Measurements from ENCODE around the gene TMEM14C.
"Not testable (repeated sequence)": the region's sequence is repeated elsewhere in the genome, so short reads cannot be mapped to it uniquely, and the experiment has no call there.

TMEM14C gene

GRCh38 chr6:10694302-10695085 lies 28.4 kb upstream of the TMEM14C start, which contains the start of the genes C6orf52 and PAK1IP1:
TSS of gene C6orf52 (minus strand) at chr6:10694616. CDS start at chr6:10687550, 7,066 bp downstream.
TSS of gene PAK1IP1 (plus strand) at chr6:10694972. CDS start at chr6:10694986, 14 bp downstream.
- peak within 1 kb of the TSS; percentile 99 for H3K9ac ChIP-seq (ENCODE audit: low read length)
- H3K27ac ChIP-seq (ENCODE audit: low read length) = peak within 1 kb of the TSS; percentile 99
- H3K4me3 ChIP-seq (ENCODE audit: low read length) = peak within 1 kb of the TSS; percentile 100
- H3K36me3 ChIP-seq (ENCODE audit: control insufficient read depth, low read depth, low read length) = peaks cover 18% of the 10 kb centered on the region
- no peaks in the 10 kb centered on the region for H3K9me3 ChIP-seq (ENCODE audit: control insufficient read depth, low read depth, low read length)
- H3K27me3 ChIP-seq (ENCODE audit: control insufficient read depth, insufficient read depth, low read length) = no peaks in the 10 kb centered on the region
- H3K4me1 ChIP-seq (ENCODE audit: control insufficient read depth, low read depth, low read length) = peaks cover 11% of the 10 kb centered on the region

- H3K9ac ChIP-seq (ENCODE audit: low read length) = peak overlapping the region; percentile 99
- H3K36me3 ChIP-seq (ENCODE audit: control insufficient read depth, low read depth, low read length) = peaks cover 23% of the 10 kb centered on the region
- peak overlapping the region; percentile 100 for H3K4me3 ChIP-seq (ENCODE audit: low read length)
- H3K27ac ChIP-seq (ENCODE audit: low read length) = peak overlapping the region; percentile 99
- H3K27me3 ChIP-seq (ENCODE audit: control insufficient read depth, insufficient read depth, low read length) = no peaks in the 10 kb centered on the region
- H3K9me3 ChIP-seq (ENCODE audit: control insufficient read depth, low read depth, low read length) = no peaks in the 10 kb centered on the region
- H3K4me1 ChIP-seq (ENCODE audit: control insufficient read depth, low read depth, low read length) = peaks cover 11% of the 10 kb centered on the region
Measured at GRCh38 chr6:10695086-10695657, 27.7 kb upstream of the TMEM14C start.

- Histone ChIP-seq H3K9me3 (ENCODE audit: control insufficient read depth, low read depth, low read length) (no peaks in the 10 kb centered on the region), H3K9ac (ENCODE audit: low read length) (no peak overlapping the region), H3K27me3 (ENCODE audit: control insufficient read depth, insufficient read depth, low read length) (no peaks in the 10 kb centered on the region), H3K4me1 (ENCODE audit: control insufficient read depth, low read depth, low read length) (peaks cover 11% of the 10 kb centered on the region), H3K27ac (ENCODE audit: low read length) (no peak overlapping the region), H3K36me3 (ENCODE audit: control insufficient read depth, low read depth, low read length) (peaks cover 29% of the 10 kb centered on the region), H3K4me3 (ENCODE audit: low read length) (no peak overlapping the region)
Measured at GRCh38 chr6:10696655-10697054, 26.2 kb upstream of the TMEM14C start.

GRCh38 chr6:10713962-10714361 lies 8.9 kb upstream of the TMEM14C start:
- no peaks in the 10 kb centered on the region for H3K27me3 ChIP-seq (ENCODE audit: control insufficient read depth, insufficient read depth, low read length)

GRCh38 chr6:10719296-10719963 lies 3.4 kb upstream of the TMEM14C start:
- Histone ChIP-seq H3K9me3 (ENCODE audit: control insufficient read depth, low read depth, low read length) (no peaks in the 10 kb centered on the region), H3K36me3 (ENCODE audit: control insufficient read depth, low read depth, low read length) (no peaks in the 10 kb centered on the region), H3K4me3 (ENCODE audit: low read length) (no peak overlapping the region), H3K27me3 (ENCODE audit: control insufficient read depth, insufficient read depth, low read length) (no peaks in the 10 kb centered on the region), H3K9ac (ENCODE audit: low read length) (no peak overlapping the region), H3K4me1 (ENCODE audit: control insufficient read depth, low read depth, low read length) (peaks cover 5% of the 10 kb centered on the region), H3K27ac (ENCODE audit: low read length) (no peak overlapping the region)

More at GRCh38 chr6:10713962-10714361, 8.9 kb upstream of the TMEM14C start:
- Histone ChIP-seq H3K36me3 (ENCODE audit: control insufficient read depth, low read depth, low read length) (peaks cover 17% of the 10 kb centered on the region), H3K9me3 (ENCODE audit: control insufficient read depth, low read depth, low read length) (no peaks in the 10 kb centered on the region), H3K4me1 (ENCODE audit: control insufficient read depth, low read depth, low read length) (no peaks in the 10 kb centered on the region), H3K27ac (ENCODE audit: low read length) (no peak overlapping the region), H3K9ac (ENCODE audit: low read length) (no peak overlapping the region), H3K4me3 (ENCODE audit: low read length) (no peak overlapping the region)

- Histone ChIP-seq H3K27ac (ENCODE audit: low read length) (no peak overlapping the region), H3K27me3 (ENCODE audit: control insufficient read depth, insufficient read depth, low read length) (no peaks in the 10 kb centered on the region), H3K4me3 (ENCODE audit: low read length) (no peak overlapping the region), H3K4me1 (ENCODE audit: control insufficient read depth, low read depth, low read length) (peaks cover 5% of the 10 kb centered on the region), H3K9ac (ENCODE audit: low read length) (no peak overlapping the region), H3K36me3 (ENCODE audit: control insufficient read depth, low read depth, low read length) (peaks cover 3% of the 10 kb centered on the region), H3K9me3 (ENCODE audit: control insufficient read depth, low read depth, low read length) (no peaks in the 10 kb centered on the region)
Measured at GRCh38 chr6:10719964-10720264, 3.0 kb upstream of the TMEM14C start.

GRCh38 chr6:10720265-10720959 lies 2.5 kb upstream of the TMEM14C start:
- no peak overlapping the region for H3K9ac ChIP-seq (ENCODE audit: low read length)
- peaks cover 5% of the 10 kb centered on the region for H3K4me1 ChIP-seq (ENCODE audit: control insufficient read depth, low read depth, low read length)
- H3K4me3 ChIP-seq (ENCODE audit: low read length) = no peak overlapping the region
- H3K27me3 ChIP-seq (ENCODE audit: control insufficient read depth, insufficient read depth, low read length) = no peaks in the 10 kb centered on the region
- no peaks in the 10 kb centered on the region for H3K9me3 ChIP-seq (ENCODE audit: control insufficient read depth, low read depth, low read length)
- no peak overlapping the region for H3K27ac ChIP-seq (ENCODE audit: low read length)
- peaks cover 8% of the 10 kb centered on the region for H3K36me3 ChIP-seq (ENCODE audit: control insufficient read depth, low read depth, low read length)

GRCh38 chr6:10720960-10721849 lies 1.7 kb upstream of the TMEM14C start:
- H3K9ac ChIP-seq (ENCODE audit: low read length); H3K4me3 ChIP-seq (ENCODE audit: low read length); H3K9me3 ChIP-seq (ENCODE audit: control insufficient read depth, low read depth, low read length); H3K4me1 ChIP-seq (ENCODE audit: control insufficient read depth, low read depth, low read length); H3K27ac ChIP-seq (ENCODE audit: low read length); H3K27me3 ChIP-seq (ENCODE audit: control insufficient read depth, insufficient read depth, low read length): not testable (repeated sequence)
- H3K36me3 ChIP-seq (ENCODE audit: control insufficient read depth, low read depth, low read length) = peaks cover 16% of the 10 kb centered on the region

- H3K4me1 ChIP-seq (ENCODE audit: control insufficient read depth, low read depth, low read length) = peaks cover 5% of the 10 kb centered on the region
- peak overlapping the region; percentile 98 for H3K4me3 ChIP-seq (ENCODE audit: low read length)
- peak overlapping the region; percentile 29 for H3K9ac ChIP-seq (ENCODE audit: low read length)
- no peak overlapping the region for H3K27ac ChIP-seq (ENCODE audit: low read length)
- H3K9me3 ChIP-seq (ENCODE audit: control insufficient read depth, low read depth, low read length) = no peaks in the 10 kb centered on the region
- H3K27me3 ChIP-seq (ENCODE audit: control insufficient read depth, insufficient read depth, low read length) = no peaks in the 10 kb centered on the region
- H3K36me3 ChIP-seq (ENCODE audit: control insufficient read depth, low read depth, low read length) = peaks cover 17% of the 10 kb centered on the region
Measured at GRCh38 chr6:10721850-10722569, 860 bp upstream of the TMEM14C start.

GRCh38 chr6:10722570-10722819 lies 375 bp upstream of the TMEM14C start:
- H3K4me3 ChIP-seq (ENCODE audit: low read length) = peak overlapping the region; percentile 98
- peaks cover 17% of the 10 kb centered on the region for H3K36me3 ChIP-seq (ENCODE audit: control insufficient read depth, low read depth, low read length)
- no peak overlapping the region for H3K27ac ChIP-seq (ENCODE audit: low read length)
- no peaks in the 10 kb centered on the region for H3K27me3 ChIP-seq (ENCODE audit: control insufficient read depth, insufficient read depth, low read length)
- peaks cover 5% of the 10 kb centered on the region for H3K4me1 ChIP-seq (ENCODE audit: control insufficient read depth, low read depth, low read length)
- H3K9ac ChIP-seq (ENCODE audit: low read length) = peak overlapping the region; percentile 29
- H3K9me3 ChIP-seq (ENCODE audit: control insufficient read depth, low read depth, low read length) = no peaks in the 10 kb centered on the region
